MCF 10A (cell line): ENCODE measurements around the gene AGMO. TPM values are rescaled to one million over a fixed set of nuclear protein-coding genes. Genes with fewer than 3 reads are reported as not detected.

Experiments
- BruUV-seq: library from RNA; stranded (reverse); fragments of 400-500 nt; replicated peaks from 2 replicates; lab custom pipeline; 2021; lab: Mats Ljungman, UMichigan
- CTCF ChIA-PET: fragments of 300-600 bp; sonication (Branson Sonifier 250); formaldehyde crosslinking; extraction: SDS; loops from one replicate; lab custom pipeline; 2021; ENCODE audit warnings: antibody characterized with exemption, inconsistent platforms; lab: Yijun Ruan, JAX
- POLR2A ChIA-PET: fragments of 300-600, 350-650 bp; sonication (Branson Sonifier 250); formaldehyde crosslinking; extraction: SDS; loops from one replicate; lab custom pipeline; 2020; ENCODE audit warnings: antibody characterized with exemption, inconsistent platforms; lab: Yijun Ruan, JAX
- DNase-seq: peaks from one replicate; pipeline ENCODE4 v3.0.0-alpha.2; 2018; ENCODE audit not compliant: unreplicated experiment
- H3K27ac Mint-ChIP-seq: one replicate; pipeline ENCODE4 v1.8.0; 2022; ENCODE audit warnings: mild to moderate bottlenecking, low read depth, mixed read lengths; ENCODE audit not compliant: unreplicated experiment
- H3K27me3 Mint-ChIP-seq: one replicate; pipeline ENCODE4 v1.8.0; 2022; ENCODE audit warnings: mixed read lengths; ENCODE audit not compliant: insufficient read depth, unreplicated experiment
- H3K36me3 Mint-ChIP-seq: one replicate; pipeline ENCODE4 v1.8.0; 2022; ENCODE audit warnings: mild to moderate bottlenecking, moderate library complexity, mixed read lengths; ENCODE audit not compliant: insufficient read depth, unreplicated experiment
- H3K4me1 Mint-ChIP-seq: one replicate; pipeline ENCODE4 v1.8.0; 2022; ENCODE audit warnings: mixed read lengths; ENCODE audit not compliant: insufficient read depth, unreplicated experiment
- H3K4me3 Mint-ChIP-seq: one replicate; pipeline ENCODE4 v1.8.0; 2022; ENCODE audit warnings: mild to moderate bottlenecking, moderate library complexity, mixed read lengths; ENCODE audit not compliant: unreplicated experiment
- H3K9me3 Mint-ChIP-seq: one replicate; pipeline ENCODE4 v1.8.0; 2022; ENCODE audit warnings: mixed read lengths; ENCODE audit not compliant: unreplicated experiment
- CTCF ChIP-seq: fragments of 200-600 bp; IDR thresholded peaks from one replicate; pipeline ENCODE4 v1.8.0; 2022; ENCODE audit warnings: antibody characterized with exemption, mild to moderate bottlenecking; ENCODE audit not compliant: unreplicated experiment
- intact Hi-C: fragments of 100-400 bp; cut with micrococcal nuclease; formaldehyde crosslinking; loops from 2 replicates; pipeline ENCODE4 v1.14.1; 2022
- total RNA-seq: library from RNA; stranded (reverse); gene quantifications from 2 replicates; pipeline ENCODE4 v1.2.3, GENCODE V29; 2022

The AGMO gene
- total RNA-seq, 1 experiment from 2014 or later, result not detected

DNA sequence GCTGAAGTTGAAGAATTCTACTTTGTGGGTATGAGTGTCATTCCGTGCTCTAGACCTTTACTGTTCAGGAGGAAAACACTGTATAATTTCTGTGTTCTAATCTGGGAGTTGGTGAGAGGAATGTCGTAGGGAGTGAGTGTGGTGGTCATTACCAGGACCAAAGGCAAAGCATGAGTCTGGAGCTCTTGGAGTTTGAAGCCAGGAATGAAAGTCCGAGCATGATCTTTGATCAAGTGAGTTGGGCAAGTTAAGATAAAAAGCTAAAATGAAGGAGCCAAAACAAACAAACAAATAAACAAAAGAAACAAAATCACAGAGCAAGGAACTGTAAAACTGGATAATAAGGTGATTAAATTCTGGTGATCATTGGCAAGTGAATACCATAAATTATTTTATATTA, 161.4 kb downstream of the AGMO start:
- peaks cover 8% of the 10 kb centered on the region for H3K9me3 Mint-ChIP-seq
- no peak overlapping the region for H3K27ac Mint-ChIP-seq
- H3K4me1 Mint-ChIP-seq, result no peaks in the 10 kb centered on the region
- POLR2A ChIA-PET, result interaction anchor here (0.6 kb wide), 1 partner anchor 232 kb away, joined by 3 read pairs; no protein-coding TSS in a partner anchor
- CTCF ChIA-PET, result no interaction called here
- H3K4me3 Mint-ChIP-seq, result no peak overlapping the region
- H3K36me3 Mint-ChIP-seq, result no peaks in the 10 kb centered on the region
- no peak for TF ChIP-seq CTCF
- no TSS peak for BruUV-seq
- intact Hi-C loops, result no loop called here
- DNase-seq, result no peak
- H3K27me3 Mint-ChIP-seq, result peaks cover 45% of the 10 kb centered on the region

GRCh38 chr7:15399441-15399840, 162.4 kb downstream of the AGMO start:
- Mint-ChIP-seq H3K27ac (no peak overlapping the region), H3K4me1 (no peaks in the 10 kb centered on the region), H3K9me3 (peaks cover 8% of the 10 kb centered on the region), H3K36me3 (no peaks in the 10 kb centered on the region), H3K27me3 (peaks cover 55% of the 10 kb centered on the region), H3K4me3 (no peak overlapping the region)
- ChIA-PET POLR2A (no interaction called here), CTCF (interaction anchor here (2.2 kb wide), 1 partner anchor 11 kb away, joined by 11 read pairs; no protein-coding TSS in a partner anchor)
- intact Hi-C loops, result no loop called here
- no TSS peak for BruUV-seq
- no peak for TF ChIP-seq CTCF
- DNase-seq, result no peak

DNA sequence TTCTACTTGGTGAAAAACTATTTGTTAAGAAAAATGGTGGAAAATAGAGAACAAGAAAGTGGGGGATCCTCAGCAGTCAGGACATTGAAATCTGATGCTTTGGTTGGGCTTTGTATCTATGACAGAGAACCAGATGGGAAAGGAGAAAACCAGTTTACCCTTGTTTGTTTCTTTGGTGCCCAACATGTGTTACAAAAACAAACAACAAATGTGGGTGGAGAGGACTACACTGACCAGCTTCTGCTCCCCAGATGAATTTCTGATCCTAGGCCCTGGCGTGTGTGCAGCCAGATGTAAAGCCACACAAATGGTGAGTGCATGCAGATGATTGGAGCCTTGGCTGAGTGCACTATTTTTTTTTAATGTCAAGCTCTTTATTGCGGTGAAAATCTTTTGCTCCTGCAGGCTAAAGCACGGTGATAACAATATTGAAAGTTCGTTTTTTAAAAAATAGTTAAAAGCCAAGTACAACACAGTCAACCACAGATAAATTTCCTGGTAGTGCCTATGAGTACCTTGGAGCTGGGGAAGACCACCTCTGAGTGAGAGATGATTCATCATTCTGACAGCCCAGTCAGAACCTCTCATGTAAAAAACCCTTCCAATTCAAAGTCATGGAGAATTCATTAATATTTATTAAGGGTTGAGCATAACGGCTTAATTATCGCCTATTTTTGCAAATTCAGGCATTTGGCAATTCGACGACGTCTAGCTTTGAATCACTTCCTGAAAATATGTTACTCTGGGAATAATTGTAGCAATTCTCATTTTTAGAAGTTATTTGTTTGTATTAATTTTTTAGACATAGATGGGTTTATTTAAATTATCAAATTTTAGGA, 163.7 kb downstream of the AGMO start:
- CTCF ChIA-PET, result interaction anchor here (0.5 to 2.2 kb wide), 4 partner anchors 9 to 163 kb away, joined by 3 to 11 read pairs (median 3); partner anchors contain the start of gene AGMO
- Mint-ChIP-seq H3K27me3 (peaks cover 55% of the 10 kb centered on the region), H3K9me3 (peaks cover 8% of the 10 kb centered on the region), H3K36me3 (no peaks in the 10 kb centered on the region), H3K4me1 (no peaks in the 10 kb centered on the region), H3K27ac (no peak overlapping the region), H3K4me3 (no peak overlapping the region)
- DNase-seq, result no peak
- intact Hi-C loops, result no loop called here
- POLR2A ChIA-PET, result interaction anchor here (1.4 kb wide), 1 partner anchor 9 kb away, joined by 3 read pairs; no protein-coding TSS in a partner anchor
- TF ChIP-seq CTCF, result no peak
- BruUV-seq, result no TSS peak

DNA sequence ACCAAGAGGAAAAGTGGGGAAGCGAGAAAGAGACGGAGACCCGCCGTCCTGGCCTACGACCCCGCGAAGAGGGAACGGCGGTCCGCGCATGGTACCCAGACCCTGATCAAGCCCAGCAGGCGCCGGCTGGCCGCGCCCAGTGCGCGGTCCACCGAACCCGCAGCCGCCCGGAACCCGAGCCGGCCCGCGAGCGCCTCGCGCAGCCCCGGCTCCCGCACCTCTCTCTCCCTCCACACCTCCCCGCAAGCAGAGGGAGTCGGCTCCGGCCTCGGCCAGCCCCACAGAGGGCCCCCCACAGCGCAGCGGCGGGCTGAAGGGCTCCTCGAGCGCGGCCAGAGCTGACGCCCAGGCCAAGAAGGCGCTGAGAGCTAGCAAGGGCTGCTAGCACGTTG, 164.7 kb downstream of the AGMO start:
- no TSS peak for BruUV-seq
- Mint-ChIP-seq H3K36me3 (no peaks in the 10 kb centered on the region), H3K4me1 (no peaks in the 10 kb centered on the region), H3K9me3 (peaks cover 8% of the 10 kb centered on the region), H3K27me3 (peaks cover 48% of the 10 kb centered on the region), H3K27ac (no peak overlapping the region), H3K4me3 (no peak overlapping the region)
- ChIA-PET POLR2A (no interaction called here), CTCF (interaction anchor here (0.6 to 0.7 kb wide), 2 partner anchors 156 to 790 kb away, joined by 3 read pairs; no protein-coding TSS in a partner anchor)
- no peak for DNase-seq
- no peak for TF ChIP-seq CTCF
- intact Hi-C loops, result no loop called here
